ENCODE data around the gene STAC.
"Not testable (repeated sequence)": the region's sequence is repeated elsewhere in the genome, so short reads cannot be mapped to it uniquely, and the experiment has no call there.

STAC gene

DNA sequence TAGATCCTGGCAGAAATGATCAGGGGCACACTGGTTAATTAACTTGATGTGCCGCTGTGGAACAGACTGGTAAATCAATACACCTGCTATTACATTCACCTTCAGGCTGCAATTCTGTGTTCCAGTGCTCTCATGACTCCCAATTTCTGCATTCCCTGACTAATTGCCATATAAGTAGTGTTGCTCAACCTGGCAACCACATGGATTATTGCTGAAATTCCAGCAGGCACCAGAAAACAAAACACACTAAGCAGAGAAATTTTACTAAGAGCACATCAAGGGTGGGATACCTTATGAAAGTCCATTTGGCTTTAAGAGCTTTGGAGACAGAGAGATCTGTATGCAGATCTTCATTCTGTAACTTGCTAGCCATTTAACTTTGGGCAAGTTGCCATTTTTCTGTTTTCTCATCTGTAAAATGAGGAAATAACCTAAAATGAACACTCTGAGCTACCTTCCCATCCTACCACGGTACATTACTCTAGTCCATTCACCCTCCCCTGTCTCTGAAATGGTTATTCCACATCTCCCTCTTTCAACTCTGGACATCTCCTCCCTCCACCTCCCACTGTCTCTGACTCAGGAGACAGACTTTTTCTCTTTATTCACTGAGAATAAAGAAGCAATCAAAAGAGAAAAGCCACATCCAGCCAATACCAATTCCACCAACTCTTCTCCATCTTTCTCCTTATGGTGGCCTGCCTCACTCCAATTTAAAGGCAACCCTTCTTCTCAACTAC, 54.6 kb downstream of the STAC start:
- H3K27ac Mint-ChIP-seq, result no peak overlapping the region

GRCh38 chr3:36443028-36443686, 62.9 kb downstream of the STAC start:
- H3K36me3 Mint-ChIP-seq, result no peaks in the 10 kb centered on the region
- H3K4me3 Mint-ChIP-seq, result no peak overlapping the region
- no peak overlapping the region for H3K27ac Mint-ChIP-seq
- DNase-seq (no peak), ATAC-seq (replicated peaks) (peak in 1 of 2 donors; percentile 38)
- H3K4me1 Mint-ChIP-seq, result peaks cover 0 to 5% of the 10 kb centered on the region in 2 donors
- no peaks in the 10 kb centered on the region for H3K27me3 Mint-ChIP-seq
- peaks cover 0 to 4% of the 10 kb centered on the region in 2 donors for H3K9me3 Mint-ChIP-seq

More for the DNA sequence above, 54.6 kb downstream of the STAC start:
- Mint-ChIP-seq H3K4me3 (no peak overlapping the region), H3K4me1 (no peaks in the 10 kb centered on the region), H3K9me3 (no peaks in the 10 kb centered on the region), H3K36me3 (no peaks in the 10 kb centered on the region), H3K27me3 (no peaks in the 10 kb centered on the region)
- DNase-seq (no peak), ATAC-seq (replicated peaks) (no peak)

GRCh38 chr3:36444909-36445308, 64.6 kb downstream of the STAC start:
- Mint-ChIP-seq H3K4me1 (peaks cover 0 to 5% of the 10 kb centered on the region in 2 donors), H3K4me3 (no peak overlapping the region), H3K36me3 (no peaks in the 10 kb centered on the region), H3K27ac (no peak overlapping the region), H3K9me3 (peaks cover 0 to 4% of the 10 kb centered on the region in 2 donors), H3K27me3 (no peaks in the 10 kb centered on the region)
- ATAC-seq (replicated peaks), result no peak
- no peak for DNase-seq

DNA sequence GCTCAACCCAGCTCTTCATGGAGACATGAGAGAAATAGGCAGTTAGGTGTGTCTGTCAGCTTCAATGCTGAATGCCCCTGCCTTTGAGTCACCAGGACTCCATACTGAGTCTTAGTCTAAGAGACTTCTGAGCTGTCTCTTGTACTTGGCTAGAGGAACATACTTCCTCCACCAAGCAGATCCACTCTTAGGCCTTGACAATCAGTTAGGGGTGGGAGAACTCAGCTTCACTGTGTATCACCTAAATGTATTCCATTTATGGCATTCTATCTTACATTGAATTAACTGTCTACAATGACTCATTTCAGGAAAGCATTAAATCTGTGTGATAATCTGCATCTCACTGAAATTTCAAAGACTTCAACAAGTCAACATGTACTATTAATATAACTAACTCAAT, 66.0 kb downstream of the STAC start:
- H3K9me3 Mint-ChIP-seq, result peaks cover 0 to 2% of the 10 kb centered on the region in 2 donors
- no peak for DNase-seq
- H3K27ac Mint-ChIP-seq, result no peak overlapping the region
- H3K36me3 Mint-ChIP-seq, result no peaks in the 10 kb centered on the region
- H3K4me3 Mint-ChIP-seq, result no peak overlapping the region
- no peak for ATAC-seq (replicated peaks)
- peaks cover 0 to 5% of the 10 kb centered on the region in 2 donors for H3K4me1 Mint-ChIP-seq
- no peaks in the 10 kb centered on the region for H3K27me3 Mint-ChIP-seq

GRCh38 chr3:36447061-36447460, 66.8 kb downstream of the STAC start:
- Mint-ChIP-seq H3K27ac (no peak overlapping the region), H3K9me3 (no peaks in the 10 kb centered on the region), H3K4me1 (no peaks in the 10 kb centered on the region), H3K4me3 (no peak overlapping the region), H3K36me3 (no peaks in the 10 kb centered on the region), H3K27me3 (no peaks in the 10 kb centered on the region)
- DNase-seq, result no peak
- no peak for ATAC-seq (replicated peaks)

- no peaks in the 10 kb centered on the region for H3K36me3 Mint-ChIP-seq
Observed at GRCh38 chr3:36451816-36452215, 71.5 kb downstream of the STAC start.

DNA sequence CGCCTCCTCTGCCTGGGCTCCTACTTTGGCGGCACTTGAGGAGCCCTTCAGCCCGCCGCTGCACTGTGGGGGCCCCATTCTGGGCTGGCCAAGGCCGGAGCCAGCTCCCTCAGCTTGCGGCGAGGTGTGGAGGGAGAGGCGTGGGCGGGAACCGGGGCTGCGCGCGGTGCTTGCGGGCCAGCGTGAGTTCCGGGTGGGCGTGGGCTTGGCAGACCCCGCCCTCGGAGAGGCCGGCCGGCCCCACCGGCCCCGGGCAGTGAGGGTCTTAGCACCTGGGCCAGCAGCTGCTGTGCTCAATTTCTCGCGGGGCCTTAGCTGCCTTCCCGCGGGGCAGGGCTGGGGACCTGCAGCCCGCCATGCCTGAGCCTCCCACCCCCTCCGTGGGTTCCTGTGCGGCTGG, 72.9 kb downstream of the STAC start:
- ATAC-seq (replicated peaks); H3K4me1 Mint-ChIP-seq; H3K4me3 Mint-ChIP-seq; H3K36me3 Mint-ChIP-seq; DNase-seq; H3K27ac Mint-ChIP-seq; H3K27me3 Mint-ChIP-seq; H3K9me3 Mint-ChIP-seq: not testable (repeated sequence)

More at GRCh38 chr3:36451816-36452215, 71.5 kb downstream of the STAC start:
- DNase-seq (no peak), ATAC-seq (replicated peaks) (no peak)
- Mint-ChIP-seq H3K27ac (no peak overlapping the region), H3K9me3 (no peaks in the 10 kb centered on the region), H3K27me3 (no peaks in the 10 kb centered on the region), H3K4me1 (no peaks in the 10 kb centered on the region), H3K4me3 (no peak overlapping the region)

DNA sequence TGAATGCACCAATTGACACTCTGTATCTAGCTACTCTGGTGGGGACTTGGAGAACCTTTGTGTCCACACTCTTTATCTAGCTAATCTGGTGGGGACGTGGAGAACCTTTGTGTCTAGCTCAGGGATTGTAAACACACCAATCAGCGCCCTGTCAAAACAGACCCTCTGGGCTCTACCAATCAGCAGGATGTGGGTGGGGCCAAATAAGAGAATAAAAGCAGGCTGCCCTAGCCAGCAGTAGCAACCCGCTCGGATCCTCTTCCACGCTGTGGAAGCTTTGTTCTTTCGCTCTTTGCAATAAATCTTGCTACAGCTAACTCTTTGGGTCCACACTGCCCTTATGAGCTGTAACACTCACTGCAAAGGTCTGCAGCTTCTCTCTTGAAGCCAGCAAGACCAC, 73.6 kb downstream of the STAC start:
- not testable (repeated sequence) for H3K4me3 Mint-ChIP-seq; H3K9me3 Mint-ChIP-seq; H3K4me1 Mint-ChIP-seq; H3K27ac Mint-ChIP-seq; H3K27me3 Mint-ChIP-seq; ATAC-seq (replicated peaks); H3K36me3 Mint-ChIP-seq; DNase-seq

DNA sequence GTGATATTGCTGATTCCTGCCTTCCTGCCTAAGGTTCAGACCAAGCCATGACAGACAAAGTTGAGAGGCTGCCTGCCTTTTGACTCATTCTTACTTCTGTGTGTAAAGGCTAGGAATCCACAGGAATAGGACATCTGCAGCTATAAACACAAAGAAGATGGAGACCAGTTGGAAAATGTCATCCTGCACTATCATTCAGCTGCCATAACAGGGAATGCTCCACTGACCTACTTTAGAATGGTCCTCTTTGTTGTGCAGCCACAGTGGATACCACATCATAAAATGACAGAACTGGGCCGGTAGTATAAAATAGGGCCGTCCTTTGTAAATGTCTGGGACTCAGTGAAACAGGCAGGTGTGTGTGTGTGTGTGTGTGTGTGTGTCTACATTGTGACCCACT, 75.1 kb downstream of the STAC start:
- Mint-ChIP-seq H3K27me3 (no peaks in the 10 kb centered on the region), H3K4me3 (no peak overlapping the region), H3K36me3 (no peaks in the 10 kb centered on the region), H3K4me1 (no peaks in the 10 kb centered on the region), H3K27ac (no peak overlapping the region), H3K9me3 (no peaks in the 10 kb centered on the region)
- DNase-seq (no peak), ATAC-seq (replicated peaks) (no peak)

GRCh38 chr3:36456784-36457183, 76.5 kb downstream of the STAC start:
- DNase-seq, result no peak
- ATAC-seq (replicated peaks), result no peak
- Mint-ChIP-seq H3K9me3 (no peaks in the 10 kb centered on the region), H3K36me3 (no peaks in the 10 kb centered on the region), H3K4me1 (no peaks in the 10 kb centered on the region), H3K27ac (no peak overlapping the region), H3K4me3 (no peak overlapping the region), H3K27me3 (no peaks in the 10 kb centered on the region)

- DNase-seq (no peak), ATAC-seq (replicated peaks) (no peak)
- Mint-ChIP-seq H3K4me3 (no peak overlapping the region), H3K27me3 (no peaks in the 10 kb centered on the region), H3K36me3 (no peaks in the 10 kb centered on the region), H3K27ac (no peak overlapping the region), H3K9me3 (no peaks in the 10 kb centered on the region), H3K4me1 (no peaks in the 10 kb centered on the region)
Observed at GRCh38 chr3:36457667-36458066, 77.4 kb downstream of the STAC start.

DNA sequence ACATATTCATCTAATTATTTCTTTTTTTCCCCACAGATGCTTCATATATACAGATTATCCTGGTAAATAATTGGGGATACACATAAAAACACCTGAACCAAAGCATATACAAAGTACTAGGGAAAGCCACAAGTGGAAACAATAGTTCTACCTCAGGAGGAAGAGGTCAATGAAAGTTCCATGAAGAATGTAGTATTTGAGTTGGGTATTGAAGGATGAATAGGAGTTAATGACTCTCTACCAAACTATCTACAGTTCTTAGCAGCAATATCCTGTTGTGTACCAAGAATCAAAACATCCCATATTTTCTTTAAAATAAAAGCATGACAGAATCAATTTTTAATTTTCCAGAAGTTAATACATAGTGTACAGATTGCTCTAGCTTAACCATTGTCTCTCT, 78.9 kb downstream of the STAC start:
- H3K27me3 Mint-ChIP-seq, result no peaks in the 10 kb centered on the region
- H3K4me1 Mint-ChIP-seq, result no peaks in the 10 kb centered on the region
- no peak overlapping the region for H3K4me3 Mint-ChIP-seq
- no peaks in the 10 kb centered on the region for H3K9me3 Mint-ChIP-seq
- DNase-seq, result no peak
- H3K36me3 Mint-ChIP-seq, result no peaks in the 10 kb centered on the region
- no peak for ATAC-seq (replicated peaks)
- no peak overlapping the region for H3K27ac Mint-ChIP-seq

GRCh38 chr3:36461597-36461996, 81.3 kb downstream of the STAC start:
- ATAC-seq (replicated peaks) (no peak), DNase-seq (no peak)
- H3K36me3 Mint-ChIP-seq, result no peaks in the 10 kb centered on the region
- peaks cover 8 to 9% of the 10 kb centered on the region in 2 donors for H3K9me3 Mint-ChIP-seq
- H3K27me3 Mint-ChIP-seq, result no peaks in the 10 kb centered on the region
- no peak overlapping the region for H3K4me3 Mint-ChIP-seq
- H3K4me1 Mint-ChIP-seq, result no peaks in the 10 kb centered on the region
- H3K27ac Mint-ChIP-seq, result no peak overlapping the region

DNA sequence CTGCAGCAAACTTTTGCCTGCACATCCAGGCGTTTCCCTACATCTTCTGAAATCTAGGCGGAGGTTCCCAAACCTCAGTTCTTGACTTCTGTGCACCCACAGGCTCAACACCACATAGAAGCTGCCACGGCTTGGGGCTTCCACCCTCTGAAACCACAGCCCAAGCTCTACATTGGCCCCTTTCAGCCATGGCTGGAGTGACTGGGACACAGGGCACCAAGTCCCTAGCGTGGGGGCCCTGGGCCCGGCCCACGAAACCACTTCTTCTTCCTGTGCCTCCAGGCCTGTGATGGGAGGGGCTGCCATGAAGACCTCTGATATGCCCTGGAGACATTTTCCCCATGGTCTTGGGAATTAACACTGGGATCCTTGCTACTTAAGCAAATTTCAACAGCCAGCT, 91.7 kb downstream of the STAC start:
- DNase-seq; ATAC-seq (replicated peaks); H3K27ac Mint-ChIP-seq; H3K4me1 Mint-ChIP-seq; H3K36me3 Mint-ChIP-seq; H3K9me3 Mint-ChIP-seq; H3K4me3 Mint-ChIP-seq: not testable (repeated sequence)
- peaks cover 10 to 14% of the 10 kb centered on the region in 2 donors for H3K27me3 Mint-ChIP-seq

- peaks cover 8 to 12% of the 10 kb centered on the region in 2 donors for H3K9me3 Mint-ChIP-seq
- peaks cover 2 to 14% of the 10 kb centered on the region in 2 donors for H3K27me3 Mint-ChIP-seq
- DNase-seq (no peak), ATAC-seq (replicated peaks) (no peak)
- H3K4me1 Mint-ChIP-seq, result no peaks in the 10 kb centered on the region
- no peaks in the 10 kb centered on the region for H3K36me3 Mint-ChIP-seq
- H3K4me3 Mint-ChIP-seq, result no peak overlapping the region
- H3K27ac Mint-ChIP-seq, result no peak overlapping the region
Observed at GRCh38 chr3:36475558-36475957, 95.3 kb downstream of the STAC start.

Measured in stimulated activated naive B cell treated with anti-CD40 and anti-IgM and Interleukin-4, amounts not matched to agents 10 μg/mL and 1 μg/mL and 100 μg/mL, for 72 hours (primary cell).